ENCODE data around the gene TGFBR1. TPM values are rescaled to one million over a fixed set of nuclear protein-coding genes. Genes with fewer than 3 reads are reported as not detected.

Gene TGFBR1
- total RNA-seq, 1 experiment from 2014 or later, result 17.9 TPM

DNA sequence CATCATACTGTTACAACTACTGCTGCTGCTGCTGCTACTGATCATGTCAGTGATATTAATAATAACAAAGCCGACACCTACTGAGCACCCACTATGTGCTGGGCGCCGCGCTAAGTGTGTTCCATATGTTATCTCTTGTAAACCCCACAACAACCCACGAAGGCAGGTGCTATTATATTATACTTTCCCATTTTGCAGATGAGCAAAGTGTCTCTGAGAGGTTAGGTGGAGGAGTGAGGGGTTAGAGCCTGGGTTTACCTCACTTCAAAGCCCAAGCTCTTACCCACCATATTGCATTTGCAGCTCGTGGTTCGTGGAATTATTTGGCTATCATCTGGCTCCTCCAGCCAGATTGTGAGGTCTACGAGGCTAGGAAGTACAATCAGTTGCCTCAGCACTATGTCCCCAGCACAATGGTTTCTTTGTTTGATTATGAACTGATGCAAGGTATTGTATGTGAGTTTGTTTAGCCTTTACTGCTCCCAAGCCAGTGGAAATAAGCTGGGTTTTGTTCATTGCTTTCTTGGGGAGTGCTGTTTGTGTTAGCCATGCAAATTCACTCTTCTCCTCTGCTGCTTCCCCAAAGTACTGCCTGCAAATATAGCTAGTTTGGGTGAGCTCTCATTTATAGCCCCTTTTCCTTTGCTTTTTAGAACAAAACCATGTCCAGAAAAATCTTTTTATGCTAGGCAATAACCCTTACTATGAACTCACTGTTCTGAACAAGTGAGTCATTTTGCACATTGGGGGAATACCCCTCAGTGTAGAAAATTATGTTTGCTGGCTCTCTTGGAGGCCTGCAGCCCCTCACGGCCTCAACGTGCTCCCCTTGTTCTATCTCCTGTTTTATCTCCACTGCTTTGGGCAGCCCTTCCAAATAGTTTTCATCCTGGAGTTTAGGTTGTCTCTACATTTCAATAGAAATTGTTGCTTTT lies 68.9 kb downstream of the TGFBR1 start:
- no peak overlapping the region for H3K4me2 ChIP-seq (ENCODE audit: low read depth, low read length, poor library complexity, severe bottlenecking)
- H3K27ac ChIP-seq (ENCODE audit: low read length), result no peak overlapping the region
- no peaks in the 10 kb centered on the region for H3K4me1 ChIP-seq (ENCODE audit: low read length)

GRCh38 chr9:99176527-99177013 lies 71.7 kb downstream of the TGFBR1 start:
- H3K36me3 ChIP-seq (ENCODE audit: insufficient read depth, low read length), result no peaks in the 10 kb centered on the region
- no peak overlapping the region for H2AFZ ChIP-seq (ENCODE audit: low read length)
- no peak overlapping the region for H3K9ac ChIP-seq (ENCODE audit: low read length)
- no peaks in the 10 kb centered on the region for H3K79me2 ChIP-seq (ENCODE audit: low read length)
- H3K9me3 ChIP-seq (ENCODE audit: low read length), result no peaks in the 10 kb centered on the region
- H3K9me2 ChIP-seq (replicated peaks; ENCODE audit: insufficient read depth, low read length), result no peaks in the 10 kb centered on the region
- H4K20me1 ChIP-seq (ENCODE audit: insufficient read depth, low read depth, low read length), result no peaks in the 10 kb centered on the region
- H3K4me2 ChIP-seq (ENCODE audit: low read depth, low read length, poor library complexity, severe bottlenecking), result no peak overlapping the region
- H3K4me3 ChIP-seq (ENCODE audit: low read length), result no peak overlapping the region
- no peak overlapping the region for H3K27ac ChIP-seq (ENCODE audit: low read length)
- H3K27me3 ChIP-seq (ENCODE audit: low read length), result no peaks in the 10 kb centered on the region
- DNase-seq, result no peak
- H3K4me1 ChIP-seq (ENCODE audit: low read length), result no peaks in the 10 kb centered on the region

More for the DNA sequence above, 68.9 kb downstream of the TGFBR1 start:
- Histone ChIP-seq H3K9me3 (ENCODE audit: low read length) (no peaks in the 10 kb centered on the region), H3K36me3 (ENCODE audit: insufficient read depth, low read length) (no peaks in the 10 kb centered on the region), H2AFZ (ENCODE audit: low read length) (no peak overlapping the region), H3K4me3 (ENCODE audit: low read length) (no peak overlapping the region), H3K9me2 (replicated peaks; ENCODE audit: insufficient read depth, low read length) (no peaks in the 10 kb centered on the region), H3K27me3 (ENCODE audit: low read length) (no peaks in the 10 kb centered on the region), H3K79me2 (ENCODE audit: low read length) (no peaks in the 10 kb centered on the region), H4K20me1 (ENCODE audit: insufficient read depth, low read depth, low read length) (no peaks in the 10 kb centered on the region), H3K9ac (ENCODE audit: low read length) (no peak overlapping the region)
- no peak for DNase-seq

DNA sequence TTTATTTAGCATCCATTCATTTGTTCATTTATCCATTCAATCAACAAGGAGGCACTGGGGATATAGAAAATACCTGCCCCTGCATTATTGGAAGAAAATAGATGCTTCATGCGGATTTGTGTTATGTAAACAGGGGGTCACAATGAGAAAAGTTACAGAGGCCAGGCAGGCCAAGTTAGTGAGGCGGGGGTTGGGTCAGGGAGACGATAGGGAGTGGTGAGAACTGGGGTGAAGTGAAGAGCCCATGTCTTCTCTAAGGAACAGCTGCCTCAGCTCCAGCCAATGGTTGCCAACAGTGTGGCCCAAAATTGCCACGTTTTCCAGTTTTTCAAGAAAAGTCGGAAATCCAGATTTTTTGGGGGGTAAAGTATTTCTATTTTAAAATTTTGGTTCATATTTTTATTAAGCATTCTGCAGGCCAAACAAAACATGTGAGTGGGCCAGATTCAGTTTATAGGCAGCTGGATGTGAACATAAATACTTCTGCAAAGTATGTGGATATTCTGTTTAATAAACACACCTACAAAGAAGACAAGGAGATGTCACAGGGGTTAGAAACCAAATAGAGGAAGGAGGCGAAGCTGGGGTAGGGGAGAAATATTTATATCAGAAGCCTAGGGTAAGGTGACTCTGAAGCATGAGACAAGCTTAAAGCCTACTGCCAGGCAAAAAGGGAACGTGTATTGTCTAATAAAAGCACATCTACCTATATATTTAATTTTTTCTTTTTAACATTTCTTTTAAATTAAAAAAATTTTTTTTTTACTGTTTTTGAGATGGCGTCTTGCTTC lies 72.9 kb downstream of the TGFBR1 start:
- no peaks in the 10 kb centered on the region for H3K9me3 ChIP-seq (ENCODE audit: low read length)
- no peaks in the 10 kb centered on the region for H3K9me2 ChIP-seq (replicated peaks; ENCODE audit: insufficient read depth, low read length)
- H3K27me3 ChIP-seq (ENCODE audit: low read length), result no peaks in the 10 kb centered on the region
- no peak for DNase-seq
- no peaks in the 10 kb centered on the region for H3K4me1 ChIP-seq (ENCODE audit: low read length)
- H3K79me2 ChIP-seq (ENCODE audit: low read length), result no peaks in the 10 kb centered on the region
- no peaks in the 10 kb centered on the region for H4K20me1 ChIP-seq (ENCODE audit: insufficient read depth, low read depth, low read length)
- H3K9ac ChIP-seq (ENCODE audit: low read length), result no peak overlapping the region
- H3K4me2 ChIP-seq (ENCODE audit: low read depth, low read length, poor library complexity, severe bottlenecking), result no peak overlapping the region
- H2AFZ ChIP-seq (ENCODE audit: low read length), result no peak overlapping the region
- H3K27ac ChIP-seq (ENCODE audit: low read length), result no peak overlapping the region
- no peaks in the 10 kb centered on the region for H3K36me3 ChIP-seq (ENCODE audit: insufficient read depth, low read length)
- no peak overlapping the region for H3K4me3 ChIP-seq (ENCODE audit: low read length)

- Histone ChIP-seq H3K36me3 (ENCODE audit: insufficient read depth, low read length) (no peaks in the 10 kb centered on the region), H2AFZ (ENCODE audit: low read length) (no peak overlapping the region), H3K4me1 (ENCODE audit: low read length) (no peaks in the 10 kb centered on the region), H3K27ac (ENCODE audit: low read length) (no peak overlapping the region), H4K20me1 (ENCODE audit: insufficient read depth, low read depth, low read length) (no peaks in the 10 kb centered on the region), H3K9me3 (ENCODE audit: low read length) (no peaks in the 10 kb centered on the region), H3K79me2 (ENCODE audit: low read length) (no peaks in the 10 kb centered on the region), H3K27me3 (ENCODE audit: low read length) (no peaks in the 10 kb centered on the region), H3K4me3 (ENCODE audit: low read length) (no peak overlapping the region), H3K9ac (ENCODE audit: low read length) (no peak overlapping the region), H3K9me2 (replicated peaks; ENCODE audit: insufficient read depth, low read length) (no peaks in the 10 kb centered on the region), H3K4me2 (ENCODE audit: low read depth, low read length, poor library complexity, severe bottlenecking) (no peak overlapping the region)
- no peak for DNase-seq
These were observed 74.3 kb downstream of the TGFBR1 start for GRCh38 chr9:99178912-99179872.

DNA sequence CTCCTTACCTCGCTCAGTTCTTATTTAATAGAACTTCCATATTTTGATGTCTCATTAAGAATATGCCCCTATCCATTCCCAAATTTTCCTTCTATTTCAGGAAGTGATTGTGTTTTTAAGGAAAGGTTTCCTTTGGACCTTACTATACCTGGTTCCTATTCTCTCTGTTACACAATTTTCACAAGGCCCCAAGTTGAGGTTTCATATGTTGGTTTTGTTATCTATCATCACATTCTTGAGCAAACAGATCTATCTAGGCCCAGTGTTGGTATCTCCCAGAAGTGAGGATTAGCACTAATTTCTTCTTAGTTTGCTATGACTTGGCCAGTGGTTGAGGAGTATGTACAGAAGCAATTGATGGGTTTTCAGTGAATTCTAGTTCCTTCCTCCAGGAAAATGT lies 75.3 kb downstream of the TGFBR1 start:
- H3K9ac ChIP-seq (ENCODE audit: low read length), result no peak overlapping the region
- no peak overlapping the region for H3K27ac ChIP-seq (ENCODE audit: low read length)
- no peaks in the 10 kb centered on the region for H4K20me1 ChIP-seq (ENCODE audit: insufficient read depth, low read depth, low read length)
- no peaks in the 10 kb centered on the region for H3K4me1 ChIP-seq (ENCODE audit: low read length)
- no peaks in the 10 kb centered on the region for H3K36me3 ChIP-seq (ENCODE audit: insufficient read depth, low read length)
- H3K79me2 ChIP-seq (ENCODE audit: low read length), result no peaks in the 10 kb centered on the region
- H3K4me3 ChIP-seq (ENCODE audit: low read length), result no peak overlapping the region
- no peak overlapping the region for H2AFZ ChIP-seq (ENCODE audit: low read length)
- no peaks in the 10 kb centered on the region for H3K9me3 ChIP-seq (ENCODE audit: low read length)
- no peak overlapping the region for H3K4me2 ChIP-seq (ENCODE audit: low read depth, low read length, poor library complexity, severe bottlenecking)
- no peaks in the 10 kb centered on the region for H3K27me3 ChIP-seq (ENCODE audit: low read length)
- H3K9me2 ChIP-seq (replicated peaks; ENCODE audit: insufficient read depth, low read length), result no peaks in the 10 kb centered on the region
- DNase-seq, result no peak

- DNase-seq, result no peak
- Histone ChIP-seq H4K20me1 (ENCODE audit: insufficient read depth, low read depth, low read length) (no peaks in the 10 kb centered on the region), H3K4me2 (ENCODE audit: low read depth, low read length, poor library complexity, severe bottlenecking) (no peak overlapping the region)
These were observed 75.7 kb downstream of the TGFBR1 start for GRCh38 chr9:99180662-99181061.

DNA sequence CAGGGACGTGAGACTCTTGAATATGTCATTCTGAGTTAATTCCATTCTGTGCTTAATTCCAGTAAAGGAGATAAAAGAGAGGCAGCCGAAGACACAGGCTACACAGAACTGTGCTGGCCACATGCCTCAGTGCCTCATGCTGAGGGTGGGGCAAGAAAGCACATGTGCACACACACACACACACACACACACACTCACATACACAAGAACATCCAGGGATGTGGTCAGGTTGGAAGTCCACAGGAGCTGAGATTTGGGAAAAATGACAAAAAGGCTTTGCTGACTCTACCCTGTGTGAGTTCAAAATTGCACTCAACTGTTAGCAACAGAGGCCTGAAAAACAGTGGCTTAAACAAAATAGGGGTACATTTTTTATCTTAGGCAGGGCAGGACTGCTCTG lies 76.3 kb downstream of the TGFBR1 start:
- Histone ChIP-seq H3K36me3 (ENCODE audit: insufficient read depth, low read length) (no peaks in the 10 kb centered on the region), H2AFZ (ENCODE audit: low read length) (no peak overlapping the region), H3K79me2 (ENCODE audit: low read length) (no peaks in the 10 kb centered on the region), H3K4me3 (ENCODE audit: low read length) (no peak overlapping the region), H3K9me3 (ENCODE audit: low read length) (no peaks in the 10 kb centered on the region), H4K20me1 (ENCODE audit: insufficient read depth, low read depth, low read length) (no peaks in the 10 kb centered on the region), H3K4me1 (ENCODE audit: low read length) (no peaks in the 10 kb centered on the region), H3K4me2 (ENCODE audit: low read depth, low read length, poor library complexity, severe bottlenecking) (no peak overlapping the region), H3K27me3 (ENCODE audit: low read length) (no peaks in the 10 kb centered on the region), H3K9me2 (replicated peaks; ENCODE audit: insufficient read depth, low read length) (no peaks in the 10 kb centered on the region), H3K9ac (ENCODE audit: low read length) (no peak overlapping the region), H3K27ac (ENCODE audit: low read length) (no peak overlapping the region)
- no peak for DNase-seq

More at GRCh38 chr9:99180662-99181061, 75.7 kb downstream of the TGFBR1 start:
- H3K79me2 ChIP-seq (ENCODE audit: low read length), result no peaks in the 10 kb centered on the region
- H3K9ac ChIP-seq (ENCODE audit: low read length), result no peak overlapping the region
- no peaks in the 10 kb centered on the region for H3K27me3 ChIP-seq (ENCODE audit: low read length)
- no peaks in the 10 kb centered on the region for H3K4me1 ChIP-seq (ENCODE audit: low read length)
- H3K9me3 ChIP-seq (ENCODE audit: low read length), result no peaks in the 10 kb centered on the region
- no peak overlapping the region for H2AFZ ChIP-seq (ENCODE audit: low read length)
- no peaks in the 10 kb centered on the region for H3K36me3 ChIP-seq (ENCODE audit: insufficient read depth, low read length)
- H3K27ac ChIP-seq (ENCODE audit: low read length), result no peak overlapping the region
- no peaks in the 10 kb centered on the region for H3K9me2 ChIP-seq (replicated peaks; ENCODE audit: insufficient read depth, low read length)
- no peak overlapping the region for H3K4me3 ChIP-seq (ENCODE audit: low read length)
